Loucy (cell line): ENCODE measurements around the gene LRRC4B.

Source experiments
- EZH2phosphoT487 ChIP-seq: fragments of 200-600 bp; IDR thresholded peaks from 2 replicates; pipeline ENCODE4 v1.6.1; 2018; ENCODE audit warnings: antibody characterized with exemption, mild to moderate bottlenecking, moderate library complexity, borderline replicate concordance
- TF ChIP-seq, protein P1 (sequence below): fragments of 200-600 bp; sonication (generic); conservative IDR thresholded peaks from 2 replicates; pipeline ENCODE4 v1.5.1; 2014; ENCODE audit warnings: mild to moderate bottlenecking, antibody characterized with exemption, low read length

- TF ChIP-seq, protein P1, sequence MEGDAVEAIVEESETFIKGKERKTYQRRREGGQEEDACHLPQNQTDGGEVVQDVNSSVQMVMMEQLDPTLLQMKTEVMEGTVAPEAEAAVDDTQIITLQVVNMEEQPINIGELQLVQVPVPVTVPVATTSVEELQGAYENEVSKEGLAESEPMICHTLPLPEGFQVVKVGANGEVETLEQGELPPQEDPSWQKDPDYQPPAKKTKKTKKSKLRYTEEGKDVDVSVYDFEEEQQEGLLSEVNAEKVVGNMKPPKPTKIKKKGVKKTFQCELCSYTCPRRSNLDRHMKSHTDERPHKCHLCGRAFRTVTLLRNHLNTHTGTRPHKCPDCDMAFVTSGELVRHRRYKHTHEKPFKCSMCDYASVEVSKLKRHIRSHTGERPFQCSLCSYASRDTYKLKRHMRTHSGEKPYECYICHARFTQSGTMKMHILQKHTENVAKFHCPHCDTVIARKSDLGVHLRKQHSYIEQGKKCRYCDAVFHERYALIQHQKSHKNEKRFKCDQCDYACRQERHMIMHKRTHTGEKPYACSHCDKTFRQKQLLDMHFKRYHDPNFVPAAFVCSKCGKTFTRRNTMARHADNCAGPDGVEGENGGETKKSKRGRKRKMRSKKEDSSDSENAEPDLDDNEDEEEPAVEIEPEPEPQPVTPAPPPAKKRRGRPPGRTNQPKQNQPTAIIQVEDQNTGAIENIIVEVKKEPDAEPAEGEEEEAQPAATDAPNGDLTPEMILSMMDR, result no peak
- TF ChIP-seq EZH2phosphoT487, result no peak
These were observed 5.7 kb upstream of the LRRC4B start for GRCh38 chr19:50573741-50574461.
